Tongue (tissue), 1 donor: ENCODE results near the gene USP9X. TPM values are rescaled to one million over a fixed set of nuclear protein-coding genes. Genes with fewer than 3 reads are reported as not detected.

Experiments used
- total RNA-seq: library from RNA; depleted of rRNA; stranded (reverse); fragments of >200 nt; gene quantifications from one replicate; pipeline ENCODE4 v1.2.3, GENCODE V29; 2014

The USP9X gene
- total RNA-seq, 1 donor from 2014 or later, result 198 TPM

Other genes starting within 250 kb of the USP9X start
- gene DDX3X, start 248.7 kb downstream of the USP9X start, total RNA-seq, result 274 TPM